ENCODE measurements around the gene CAMSAP1.

GRCh38 chr9:135833864-135834263, 73.5 kb downstream of the CAMSAP1 start:
- TF ChIP-seq CTCF (IDR thresholded peaks at IDR 0.05; ENCODE audit: low read length), result no peak
- no peak for TF ChIP-seq EZH2 (IDR thresholded peaks at IDR 0.05; ENCODE audit: borderline replicate concordance, low read length)
